ENCODE data around the gene UNC13D.

UNC13D gene

GRCh38 chr17:75878174-75878998, 34.2 kb upstream of the UNC13D start, which contains the start of gene TRIM47:
TRIM47 (minus strand) TSS chr17:75878581; CDS start chr17:75878548, 33 bp downstream.
- no peak; the same call in 2 of the 3 replicates for ATAC-seq
- no peak for TF ChIP-seq PPARA (CRISPR knock-in tag; IDR thresholded peaks at IDR 0.05; ENCODE audit: borderline replicate concordance)

GRCh38 chr17:75877752-75878173, 33.6 kb upstream of the UNC13D start:
- peak; percentile 80 for ATAC-seq
- TF ChIP-seq ZC3H10 (CRISPR knock-in tag; IDR thresholded peaks at IDR 0.05): no peak
- peak; percentile 88 for TF ChIP-seq ZFP3 (CRISPR knock-in tag; IDR thresholded peaks at IDR 0.05)

- ATAC-seq: peak; percentile 69
Observed at GRCh38 chr17:75876938-75877751, 32.9 kb upstream of the UNC13D start.

GRCh38 chr17:75876190-75876937, 32.2 kb upstream of the UNC13D start:
- ATAC-seq: peak; percentile 13
- TF ChIP-seq TOX (CRISPR knock-in tag; IDR thresholded peaks at IDR 0.05; ENCODE audit: borderline replicate concordance) (no peak), ARNTL (CRISPR knock-in tag; IDR thresholded peaks at IDR 0.05; ENCODE audit: borderline replicate concordance, low read depth) (no peak), ZNF70 (CRISPR knock-in tag; IDR thresholded peaks at IDR 0.05) (no peak), TCF4 (CRISPR knock-in tag; IDR thresholded peaks at IDR 0.05; ENCODE audit: borderline replicate concordance) (no peak)

More at GRCh38 chr17:75876938-75877751, 32.9 kb upstream of the UNC13D start:
- TF ChIP-seq PATZ1 (CRISPR knock-in tag; IDR thresholded peaks at IDR 0.05; ENCODE audit: borderline replicate concordance) (peak; percentile 57; the same call in 1 of the 2 replicates), SNAI2 (CRISPR knock-in tag; IDR thresholded peaks at IDR 0.05) (no peak), RARB (CRISPR knock-in tag; IDR thresholded peaks at IDR 0.05) (peak; percentile 56; the same call in 1 of the 2 replicates), TOX (CRISPR knock-in tag; IDR thresholded peaks at IDR 0.05; ENCODE audit: borderline replicate concordance) (no peak)

GRCh38 chr17:75875940-75876189, 31.7 kb upstream of the UNC13D start:
- peak; percentile 10 for ATAC-seq

More at GRCh38 chr17:75875940-75876189, 31.7 kb upstream of the UNC13D start:
- TF ChIP-seq TSHZ2 (CRISPR knock-in tag; IDR thresholded peaks at IDR 0.05) (no peak), ZNF8 (CRISPR knock-in tag; IDR thresholded peaks at IDR 0.05) (no peak), RARB (CRISPR knock-in tag; IDR thresholded peaks at IDR 0.05) (no peak), ARNTL (CRISPR knock-in tag; IDR thresholded peaks at IDR 0.05; ENCODE audit: borderline replicate concordance, low read depth) (no peak), ZNF565 (CRISPR knock-in tag; conservative IDR thresholded peaks at IDR 0.05; ENCODE audit: low read depth) (no peak), PATZ1 (CRISPR knock-in tag; IDR thresholded peaks at IDR 0.05; ENCODE audit: borderline replicate concordance) (no peak), PPARA (CRISPR knock-in tag; IDR thresholded peaks at IDR 0.05; ENCODE audit: borderline replicate concordance) (no peak), ZC3H10 (CRISPR knock-in tag; IDR thresholded peaks at IDR 0.05) (no peak), GLIS3 (CRISPR knock-in tag; IDR thresholded peaks at IDR 0.05) (no peak), CREB5 (CRISPR knock-in tag; IDR thresholded peaks at IDR 0.05; ENCODE audit: low read depth) (no peak), BACH2 (CRISPR knock-in tag; IDR thresholded peaks at IDR 0.05; ENCODE audit: borderline replicate concordance) (no peak), ZFP3 (CRISPR knock-in tag; IDR thresholded peaks at IDR 0.05) (no peak), OSR1 (CRISPR knock-in tag; IDR thresholded peaks at IDR 0.05) (no peak), ESRRG (CRISPR knock-in tag; IDR thresholded peaks at IDR 0.05) (no peak), ZFP30 (CRISPR knock-in tag; IDR thresholded peaks at IDR 0.05) (no peak), CSDC2 (CRISPR knock-in tag; IDR thresholded peaks at IDR 0.05) (no peak)

Measured in SK-N-SH treated with all-trans-retinoic acid at 6 μM for 48 hours (cell line).